GM21723 (cell line): ENCODE measurements around the gene FBXL14.
"Not testable (repeated sequence)": the region's sequence is repeated elsewhere in the genome, so short reads cannot be mapped to it uniquely, and the experiment has no call there.

Experiments used
- ATAC-seq: cut with Tn5 transposase; IDR thresholded peaks from one replicate; pipeline ENCODE4 v1.9.1; 2021; ENCODE audit warnings: mild to moderate bottlenecking, moderate library complexity; ENCODE audit not compliant: unreplicated experiment

FBXL14 gene

DNA sequence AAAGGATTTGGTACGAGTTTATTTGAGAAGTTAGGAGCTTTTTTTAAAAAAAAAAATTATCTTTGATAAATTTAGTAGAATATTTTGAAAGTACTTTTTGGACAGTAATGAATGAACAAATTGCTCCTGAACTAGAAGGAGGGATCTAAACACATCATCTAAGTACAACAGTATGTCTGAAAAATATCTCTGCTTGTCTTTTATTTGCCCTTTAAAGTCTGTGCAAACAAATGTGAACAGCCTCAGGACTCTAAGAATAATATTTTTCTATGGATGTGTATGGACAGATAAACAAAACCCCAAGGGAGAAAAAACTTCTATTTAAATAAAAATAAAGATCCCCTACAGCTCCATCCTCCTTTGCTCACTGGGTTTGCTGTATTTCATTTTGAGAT, 19.5 kb downstream of the FBXL14 start:
- no peak for ATAC-seq

DNA sequence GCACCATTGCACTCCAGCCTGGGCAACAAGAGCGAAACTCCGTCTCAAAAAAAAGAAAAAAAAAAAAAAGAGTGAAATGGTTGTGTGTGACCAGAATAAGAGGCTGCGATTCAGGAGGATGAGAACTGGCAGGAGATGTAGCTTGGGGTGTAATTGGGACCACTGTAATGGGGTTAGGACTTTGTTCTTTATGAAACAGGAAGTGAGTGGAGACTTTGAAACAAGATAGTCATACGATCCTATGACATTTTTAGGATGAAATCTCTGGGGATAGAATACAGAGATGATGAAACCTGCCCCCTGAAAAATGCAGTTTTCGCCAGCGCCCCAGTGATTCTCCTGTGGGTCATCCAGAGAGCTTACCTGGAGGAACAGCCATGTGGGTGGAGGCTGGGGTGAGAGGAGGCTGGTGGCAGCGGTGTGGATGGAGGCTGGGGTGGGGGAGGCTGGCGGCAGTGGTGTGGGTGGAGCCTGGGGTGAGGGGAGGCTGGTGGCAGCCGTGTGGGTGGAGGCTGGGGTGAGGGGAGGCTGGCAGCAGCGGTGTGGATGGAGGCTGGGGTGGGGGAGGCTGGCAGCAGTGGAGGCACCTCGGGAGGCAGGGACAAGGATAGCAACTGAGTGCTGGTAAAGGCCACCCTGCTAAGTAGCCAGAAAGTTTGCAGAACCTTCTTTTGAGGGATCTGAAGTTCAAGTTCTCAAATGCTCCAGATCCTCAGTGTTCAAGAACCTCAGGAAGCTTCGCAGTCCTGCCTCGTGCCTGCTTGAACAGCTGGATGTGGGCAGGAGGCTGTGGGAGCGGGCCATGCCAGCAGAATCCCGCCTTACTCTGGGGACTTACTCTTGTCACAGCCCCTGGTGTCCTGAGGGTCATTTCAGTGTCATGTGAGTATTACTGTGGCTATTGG, 20.2 kb downstream of the FBXL14 start:
- ATAC-seq = no peak

DNA sequence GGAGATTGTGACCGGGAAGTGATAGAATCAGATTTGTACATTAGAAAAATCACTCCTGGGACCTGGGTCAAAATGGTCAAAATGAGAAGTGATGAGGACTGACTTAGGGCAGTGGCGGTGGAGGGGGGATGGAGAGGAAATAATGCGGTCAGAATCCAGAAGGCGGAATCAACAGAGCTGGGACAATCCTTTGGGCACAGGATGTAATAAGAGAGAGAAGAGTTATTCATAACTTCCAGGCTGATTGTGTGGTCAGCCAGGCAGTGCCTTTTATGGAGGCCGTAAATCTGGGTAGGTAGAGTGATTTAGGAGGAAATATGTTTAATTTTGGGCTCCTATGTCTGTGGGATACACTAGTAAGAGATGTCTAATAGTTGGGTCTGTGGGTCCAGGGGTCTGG, 21.6 kb downstream of the FBXL14 start:
- no peak for ATAC-seq

DNA sequence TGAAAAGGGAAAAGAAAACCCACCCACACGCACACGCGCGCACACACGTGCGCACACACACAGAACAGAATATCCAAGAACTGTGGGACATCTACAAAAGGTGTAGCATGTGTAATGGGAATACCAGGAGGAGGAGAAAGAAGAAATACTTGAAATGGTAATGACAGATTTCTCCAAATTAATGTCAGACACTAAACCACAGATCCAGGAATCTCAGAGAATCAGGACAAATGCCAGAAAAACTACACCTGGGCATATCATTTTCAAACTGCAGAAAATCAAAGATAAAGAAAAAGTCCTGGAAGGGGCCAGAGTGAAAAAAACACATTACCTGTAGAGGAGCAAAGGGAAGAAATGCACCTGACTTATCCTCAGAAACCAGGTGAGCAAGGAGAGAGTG, 26.5 kb downstream of the FBXL14 start:
- ATAC-seq = no peak

DNA sequence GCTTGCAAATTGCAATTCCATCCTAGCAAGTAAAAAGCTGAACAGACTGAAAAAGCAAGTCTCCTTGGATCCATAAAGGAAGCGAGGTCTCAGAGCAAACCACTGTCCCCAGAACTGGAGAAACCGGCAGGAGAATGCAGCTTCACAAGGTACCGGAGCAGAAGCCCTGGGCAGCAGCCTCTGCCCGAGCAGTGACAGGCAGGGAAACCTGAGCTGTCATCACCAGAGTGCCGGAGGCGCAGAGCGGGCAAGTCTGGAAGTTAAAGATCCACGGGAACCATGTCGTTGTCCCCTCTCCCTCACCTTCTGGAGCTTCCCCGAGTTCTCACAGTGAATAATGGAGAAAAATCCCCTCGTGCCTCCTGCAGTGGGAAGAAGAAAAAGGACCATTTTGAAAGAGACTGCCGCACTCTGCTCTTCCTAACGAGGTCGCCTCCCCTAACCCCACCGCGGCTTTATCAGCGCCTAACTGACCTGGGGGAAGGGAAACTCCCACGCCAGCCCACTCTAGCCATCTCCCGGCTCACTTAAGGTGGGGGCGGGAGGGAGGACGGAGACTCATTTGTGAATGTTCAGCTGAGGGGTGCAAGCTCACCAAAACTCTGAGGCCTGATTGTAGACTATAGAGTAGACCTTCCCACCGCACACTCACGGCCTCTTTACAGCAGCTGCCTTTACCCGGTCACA, 27.8 kb downstream of the FBXL14 start:
- no peak for ATAC-seq

DNA sequence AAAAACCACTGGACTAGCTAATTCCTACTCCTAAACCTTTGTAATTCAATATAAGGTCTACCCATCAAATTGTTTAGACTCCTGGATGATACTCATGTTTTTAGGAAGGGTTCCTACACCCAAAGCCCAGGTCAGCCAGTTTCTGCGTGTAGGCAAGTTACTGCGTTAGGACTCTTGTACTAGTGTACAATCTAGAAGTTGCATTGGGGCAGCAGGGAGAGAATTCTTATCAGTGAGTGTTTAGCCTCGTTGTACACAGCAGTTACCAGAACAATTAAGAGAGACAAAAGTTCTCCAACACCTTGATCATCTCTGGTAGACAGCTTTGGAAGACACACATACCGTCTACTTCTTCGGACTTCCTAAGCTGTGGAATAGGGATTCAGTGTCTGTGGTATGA, 29.2 kb downstream of the FBXL14 start:
- ATAC-seq = no peak

DNA sequence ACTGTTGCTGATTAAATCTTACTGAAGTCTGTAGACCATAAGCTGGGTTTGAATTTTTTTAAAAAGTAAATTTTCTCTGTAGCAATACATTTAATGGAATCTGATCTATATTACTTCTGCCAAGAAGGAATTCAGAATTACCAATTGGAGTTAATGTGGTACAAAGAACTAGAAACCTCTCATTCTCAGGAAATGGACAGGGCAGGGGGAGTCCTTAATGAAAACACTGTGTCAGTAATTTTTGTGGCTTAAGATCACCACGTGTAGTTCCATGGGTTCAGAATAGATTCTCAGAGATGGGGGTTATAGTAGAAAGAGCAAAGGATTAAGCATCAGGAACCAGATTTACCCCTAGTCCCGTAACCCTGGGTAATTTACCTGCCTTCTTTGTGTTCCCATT, 30.3 kb downstream of the FBXL14 start:
- ATAC-seq = no peak

DNA sequence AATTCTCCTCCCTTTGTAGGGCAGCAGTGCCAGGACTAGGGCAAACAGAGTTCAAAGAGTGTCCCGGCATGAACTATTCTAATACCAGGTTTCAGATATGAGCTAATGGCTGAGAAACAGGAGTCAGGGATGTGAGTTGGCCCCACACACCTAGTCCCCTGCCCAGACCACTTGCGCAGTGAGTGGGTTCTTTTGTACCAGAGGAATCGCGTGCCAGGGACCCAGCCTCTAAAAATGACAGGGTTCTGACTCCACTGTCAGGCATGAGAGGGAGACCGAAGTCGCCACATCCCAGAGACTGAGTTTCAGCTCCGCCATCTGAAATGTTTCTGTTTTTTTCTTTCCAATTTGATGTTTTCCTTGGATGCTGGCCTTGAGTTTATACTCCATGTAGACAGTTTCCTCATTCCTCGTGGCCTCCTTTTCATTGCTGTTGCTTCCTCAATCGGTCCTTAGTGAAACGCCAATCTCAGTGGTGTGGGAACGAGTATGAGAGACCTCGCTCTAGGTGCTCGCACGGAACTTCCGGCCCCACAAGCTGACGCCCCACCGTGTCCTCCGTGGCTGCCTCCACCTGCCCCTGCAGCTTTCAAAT, 31.5 kb downstream of the FBXL14 start:
- no peak for ATAC-seq

DNA sequence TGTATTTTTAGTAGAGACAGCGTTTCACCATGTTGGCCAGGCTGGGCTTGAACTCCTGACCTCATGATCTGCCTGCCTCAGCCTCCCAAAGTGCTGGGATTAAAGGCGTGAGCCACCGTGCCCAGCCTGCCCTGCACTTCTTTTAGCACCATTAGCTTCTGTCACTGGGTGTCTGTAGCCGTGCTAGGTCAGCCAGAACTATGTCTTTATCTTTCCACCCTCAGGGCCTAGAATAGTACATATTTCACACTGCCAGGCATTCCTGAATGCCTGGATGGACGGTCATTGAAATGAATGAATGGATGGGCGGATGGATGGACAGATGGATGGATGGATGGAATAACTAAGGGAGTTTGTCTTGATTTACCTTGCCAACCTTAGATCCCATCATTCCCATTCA, 33.7 kb downstream of the FBXL14 start:
- ATAC-seq = no peak

DNA sequence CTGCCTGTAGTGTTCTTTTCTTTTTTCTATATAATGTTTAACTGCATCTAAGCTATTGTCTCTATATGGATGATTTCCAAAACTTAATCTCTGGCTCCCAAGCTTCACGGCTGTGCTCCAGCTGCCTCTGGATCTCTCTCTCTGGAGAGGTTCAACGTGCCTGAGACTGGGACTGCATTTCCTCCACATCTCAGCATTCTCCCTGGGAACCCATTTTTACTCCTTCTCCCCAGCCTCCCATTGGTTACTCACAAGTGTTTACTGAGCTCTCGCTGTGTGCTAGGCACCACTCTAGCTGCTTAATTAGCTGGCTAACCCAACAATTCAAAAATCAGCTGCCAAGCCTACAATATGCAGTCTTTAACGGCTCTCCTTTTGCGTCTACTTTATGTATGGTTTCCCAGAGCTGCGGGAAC, 34.7 kb downstream of the FBXL14 start:
- ATAC-seq = no peak

DNA sequence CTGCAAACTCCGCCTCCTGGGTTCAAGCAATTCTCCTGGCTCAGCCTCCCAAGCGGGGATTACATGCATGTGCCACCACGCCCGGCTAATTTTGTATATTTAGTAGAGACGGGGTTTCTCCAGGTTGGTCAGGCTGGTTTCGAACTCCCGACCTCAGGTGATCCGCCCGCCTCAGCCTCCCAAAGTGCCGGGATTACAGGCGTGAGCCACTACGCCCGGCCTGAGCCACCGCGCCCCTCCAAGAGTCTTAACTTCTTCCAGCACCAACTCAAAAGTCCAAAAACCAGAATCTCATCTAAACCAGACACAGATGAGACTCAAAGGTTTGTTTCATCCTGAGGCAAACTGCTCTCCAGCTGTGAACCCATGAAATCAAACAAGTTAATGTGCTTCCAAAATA, 36.3 kb downstream of the FBXL14 start:
- not testable (repeated sequence) for ATAC-seq

DNA sequence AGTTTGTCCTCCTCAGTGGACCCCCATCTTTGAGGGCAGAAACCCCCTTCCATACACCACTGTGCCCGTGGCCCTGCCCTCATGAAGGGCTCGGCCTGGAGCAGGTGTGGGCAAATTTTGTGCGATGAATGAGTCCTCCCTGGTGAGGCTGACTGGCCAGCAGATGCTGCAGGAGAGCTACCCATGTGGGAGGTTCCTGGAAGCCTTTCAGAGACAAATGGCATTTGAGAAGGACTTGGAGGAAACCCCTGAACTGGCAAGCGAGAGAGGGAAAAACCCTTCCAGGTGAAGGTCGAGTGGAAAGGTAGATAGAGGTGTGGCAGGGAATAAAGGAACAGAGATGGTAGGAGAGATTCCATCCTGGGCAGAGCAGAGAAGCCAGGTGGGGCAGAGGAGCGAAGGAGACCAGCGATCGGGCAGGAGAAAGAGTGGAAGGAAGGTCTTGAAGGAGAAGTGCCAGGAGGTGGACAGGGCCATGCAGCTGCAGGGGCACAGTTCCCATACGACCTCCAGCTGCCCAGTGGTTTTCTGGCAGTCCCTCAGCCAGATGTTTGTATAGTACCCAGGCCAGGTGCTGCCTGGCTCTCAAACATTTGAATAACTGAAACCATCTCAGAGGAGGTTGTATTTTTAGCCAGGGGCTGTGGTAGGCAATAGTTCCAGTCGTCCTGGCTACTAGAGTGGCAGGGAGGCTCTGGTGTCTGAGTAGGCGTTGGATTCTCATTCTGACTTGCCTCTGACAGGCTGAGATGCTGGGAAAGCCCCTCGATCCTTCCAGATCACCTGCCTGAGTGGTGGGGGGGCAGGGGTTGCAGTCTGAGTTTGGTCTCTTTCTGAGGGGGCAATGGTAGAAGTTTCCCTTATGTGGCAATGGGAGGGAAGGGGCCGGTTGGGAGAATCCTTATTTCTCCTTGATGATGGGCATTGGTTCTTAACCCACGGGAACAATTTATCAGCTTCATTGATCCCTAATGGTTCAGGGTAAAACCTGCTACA, 40.1 kb downstream of the FBXL14 start:
- peak; percentile 96 for ATAC-seq

DNA sequence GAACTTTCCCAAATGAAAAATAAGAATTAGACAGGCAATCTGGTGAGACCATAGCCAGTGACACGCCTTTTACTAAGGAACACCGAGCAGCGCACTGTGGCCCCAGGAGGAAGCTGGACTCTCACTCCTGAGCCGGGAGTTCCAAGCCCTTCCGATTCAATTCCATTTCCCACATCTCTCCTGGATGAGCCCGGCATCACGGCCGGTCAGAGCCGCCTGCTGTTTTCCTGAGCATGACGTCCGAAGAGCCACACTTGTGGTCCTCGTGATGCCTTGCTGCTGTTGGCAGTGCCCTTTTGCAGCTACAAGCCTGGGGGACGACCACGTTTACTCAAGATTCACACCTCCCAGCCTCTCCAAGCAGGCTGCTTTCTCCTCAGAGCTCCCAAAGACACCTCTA, 40.8 kb downstream of the FBXL14 start:
- ATAC-seq = no peak

DNA sequence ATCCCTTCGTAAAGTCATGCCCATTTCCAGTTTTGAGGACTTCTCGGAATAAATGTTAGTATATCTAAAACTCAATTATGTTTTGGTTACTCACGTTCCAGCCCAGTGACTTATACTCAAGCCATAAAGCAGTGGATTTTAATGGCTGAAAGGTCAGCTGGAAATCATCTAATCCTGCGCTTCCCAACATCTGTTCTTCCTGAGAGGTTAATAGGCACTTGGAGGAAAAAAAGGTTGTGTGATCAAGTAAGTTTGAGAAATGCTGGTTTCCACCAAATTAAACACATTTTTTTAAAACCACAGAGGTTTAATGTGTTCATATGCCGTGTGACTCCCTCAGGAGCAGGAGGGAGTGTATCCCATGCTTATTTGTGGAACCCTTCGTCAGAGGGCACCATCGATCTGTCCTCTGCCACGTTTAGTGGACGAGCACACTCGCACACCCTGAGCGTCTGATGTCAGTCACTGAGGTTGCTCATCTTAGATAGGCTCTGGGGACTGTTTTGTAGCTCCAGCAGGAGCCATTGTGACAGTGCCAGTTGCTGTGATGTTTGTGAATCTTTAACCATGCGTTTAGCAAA, 41.4 kb downstream of the FBXL14 start:
- ATAC-seq = no peak

DNA sequence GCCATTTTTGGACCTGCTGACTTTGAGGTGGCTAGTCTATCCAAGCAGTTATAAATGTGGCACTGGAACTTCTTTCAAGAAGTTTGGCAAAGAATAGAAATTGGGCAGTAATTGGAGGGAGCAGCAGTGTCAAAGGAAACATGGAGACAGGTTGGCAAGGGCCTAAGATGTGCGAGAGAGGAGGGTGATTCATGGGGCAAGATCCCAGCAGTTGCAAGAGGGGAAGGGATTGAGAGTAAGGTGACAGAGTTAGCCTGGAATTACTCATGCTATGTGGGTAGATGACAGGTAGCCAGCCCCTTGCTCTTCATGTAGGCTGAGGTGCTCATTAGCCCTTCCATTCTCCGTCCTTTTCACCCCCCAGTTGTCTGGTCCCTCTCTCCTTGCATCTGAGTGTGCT, 42.2 kb downstream of the FBXL14 start:
- no peak for ATAC-seq

DNA sequence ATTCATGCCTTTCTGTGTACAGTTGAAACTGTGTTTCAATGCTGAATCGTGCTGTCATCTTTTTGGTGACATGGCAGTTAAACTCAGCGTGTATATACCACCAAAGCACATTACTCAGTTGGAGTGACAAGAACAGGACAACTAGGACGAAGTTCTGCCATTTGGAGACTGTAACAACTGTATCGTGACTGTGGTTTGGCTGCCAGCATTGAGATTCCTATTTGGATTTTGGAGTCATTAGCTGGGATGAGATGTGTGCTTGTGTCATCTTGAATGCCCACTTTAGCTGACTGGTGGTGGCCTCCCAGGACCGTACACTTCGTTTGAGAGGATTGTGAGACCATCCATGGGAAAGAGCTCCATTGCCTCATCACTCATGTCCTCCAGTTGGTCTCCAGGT, 42.9 kb downstream of the FBXL14 start:
- no peak for ATAC-seq

DNA sequence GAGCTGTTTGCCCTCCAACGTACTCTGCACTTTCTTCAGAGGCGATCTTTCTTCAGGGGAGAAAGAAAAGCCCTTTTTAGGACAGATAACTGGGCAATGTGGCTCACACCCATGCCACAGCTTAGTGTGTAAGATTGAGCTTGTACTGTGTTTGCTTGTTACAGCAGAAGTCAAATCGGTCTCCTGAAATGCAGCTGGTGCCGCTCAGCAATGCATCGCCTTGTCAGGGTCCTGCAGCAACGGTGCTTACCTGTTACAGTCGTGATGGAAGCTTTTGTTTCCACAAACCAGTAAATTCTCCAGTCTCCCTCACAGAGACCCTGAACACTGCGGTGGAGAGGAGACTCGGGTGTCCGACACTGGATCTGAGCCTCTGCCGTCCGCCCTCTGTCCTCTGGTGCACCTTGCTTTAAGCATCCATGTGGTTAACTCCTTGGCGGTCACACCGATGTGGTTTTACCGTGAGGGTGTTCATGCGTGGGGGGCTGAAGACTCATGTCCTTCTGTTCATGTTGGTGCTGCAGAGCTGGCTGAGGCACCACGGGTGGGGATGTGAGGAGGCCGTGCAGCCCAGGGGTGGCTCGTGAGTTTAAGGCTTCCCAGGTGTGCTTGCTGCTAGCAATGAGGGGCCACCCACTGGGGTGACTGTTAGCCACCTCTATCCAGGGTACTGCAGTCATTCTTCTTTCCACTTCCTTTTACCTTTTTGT, 47.3 kb downstream of the FBXL14 start:
- ATAC-seq = no peak

DNA sequence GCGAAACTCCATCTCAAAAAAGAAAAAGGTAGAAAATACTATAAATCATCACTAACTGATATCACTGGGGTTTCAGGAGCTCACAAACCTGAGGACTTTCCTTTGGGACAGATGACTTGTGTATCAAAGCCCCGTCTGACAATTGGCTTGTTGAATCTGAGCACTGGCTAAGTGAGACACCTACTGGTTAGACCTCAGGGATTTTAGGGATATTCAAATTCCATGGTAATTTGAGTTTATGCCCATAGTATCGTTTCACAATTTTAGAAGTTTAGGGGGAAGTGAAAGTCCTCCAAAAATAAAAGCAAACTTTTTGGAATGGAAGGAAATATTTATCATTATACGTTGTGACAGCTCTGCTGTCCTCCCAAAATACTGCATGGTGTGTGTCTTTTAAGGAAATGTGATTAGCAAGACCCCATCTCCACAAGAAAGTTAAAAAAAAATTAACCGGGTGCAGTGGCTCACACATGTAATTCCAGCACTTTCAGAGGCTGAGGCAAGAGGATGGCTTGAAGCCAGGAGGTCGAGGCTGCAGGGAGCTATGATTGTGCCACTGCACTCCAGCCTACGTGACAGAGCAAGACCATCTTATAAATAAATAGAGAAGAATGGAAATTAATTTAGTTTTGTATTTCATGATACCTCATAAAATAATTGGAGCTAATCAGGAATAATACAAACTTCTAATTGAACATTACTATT, 49.2 kb downstream of the FBXL14 start:
- no peak for ATAC-seq

DNA sequence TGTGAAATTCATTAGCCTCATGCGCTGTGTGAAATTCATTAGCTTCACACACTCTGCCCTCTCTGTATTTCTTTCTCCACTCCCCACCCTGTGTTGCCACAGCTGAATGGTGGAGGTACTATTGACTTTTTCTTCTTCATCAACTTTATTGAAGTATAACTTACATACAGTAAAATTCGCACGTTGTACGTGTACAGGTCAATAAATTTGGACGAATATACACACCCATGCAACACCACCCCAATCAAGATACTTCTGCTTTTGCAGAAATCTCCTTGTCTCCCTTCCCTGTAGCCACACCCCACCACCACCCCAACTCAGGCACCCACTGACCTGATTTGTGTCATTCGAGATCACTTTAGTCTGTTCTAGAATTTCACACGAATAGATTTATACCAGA, 51.8 kb downstream of the FBXL14 start:
- no peak for ATAC-seq
